ENCODE results near the gene PMEL. TPM values are rescaled to one million over a fixed set of nuclear protein-coding genes. Genes with fewer than 3 reads are reported as not detected.

PMEL gene
- polyA plus RNA-seq, 1 donor (not counting 4 experiments of a cell fraction or from before 2014, with no cell fraction given): 1.3 TPM

- Histone ChIP-seq H2AFZ (ENCODE audit: control insufficient read depth, low read length) (no peak overlapping the region), H3K9me1 (ENCODE audit: control insufficient read depth, extremely low read depth, insufficient read depth, low read length) (no peaks in the 10 kb centered on the region), H3K36me3 (ENCODE audit: control insufficient read depth in 2 of 2, extremely low read depth in 1 of 2, insufficient read depth in 2 of 2, low read length in 2 of 2) (peaks cover 19 to 55% of the 10 kb centered on the region in 2 experiments), H3K9me3 (ENCODE audit: control insufficient read depth, low read depth, low read length) (no peaks in the 10 kb centered on the region), H3K27ac (ENCODE audit: control insufficient read depth, insufficient read depth, low read length) (peak overlapping the region; percentile 97), H3K4me2 (ENCODE audit: control insufficient read depth, extremely low read depth, insufficient read depth, low read depth, low read length) (peak overlapping the region; percentile 94), H3K27me3 (ENCODE audit: control insufficient read depth, extremely low read depth, insufficient read depth, low read length) (no peaks in the 10 kb centered on the region), H3K9ac (ENCODE audit: control insufficient read depth, extremely low read depth, insufficient read depth, low read length) (peak overlapping the region; percentile 56), H3K4me1 (ENCODE audit: control insufficient read depth, extremely low read depth, insufficient read depth, low read length) (peaks cover 74% of the 10 kb centered on the region), H4K20me1 (ENCODE audit: control insufficient read depth, extremely low read depth, insufficient read depth, low read length) (no peaks in the 10 kb centered on the region), H3K4me3 (ENCODE audit: control insufficient read depth in 2 of 3, extremely low read depth in 1 of 3, insufficient read depth in 2 of 3, low read depth in 1 of 3, low read length in 3 of 3) (peak overlapping the region; percentile 2 to 38 (median 34)), H3K79me2 (ENCODE audit: control insufficient read depth, insufficient read depth, low read length) (peaks cover 48% of the 10 kb centered on the region)
- TF ChIP-seq EZH2 (IDR thresholded peaks at IDR 0.05; ENCODE audit: low read length): no peak
- no peak for TF ChIP-seq CTCF (optimal IDR thresholded peaks at IDR 0.05 in 1 of 3, IDR thresholded peaks at IDR 0.05 in 1 of 3, conservative IDR thresholded peaks at IDR 0.05 in 1 of 3; ENCODE audit: extremely low read depth in 1 of 3, insufficient read depth in 2 of 3, low read length in 3 of 3)
- dilution Hi-C loops (cut with MboI; ENCODE audit: extremely low pct_ligation_motif_present, low sequenced_read_pairs): no loop called here
- DNase-seq (ENCODE audit: low read depth, low spot score) (no peak), FAIRE-seq (no peak)
Measured at GRCh38 chr12:55935738-55936151, 30.1 kb downstream of the PMEL start.

DNA sequence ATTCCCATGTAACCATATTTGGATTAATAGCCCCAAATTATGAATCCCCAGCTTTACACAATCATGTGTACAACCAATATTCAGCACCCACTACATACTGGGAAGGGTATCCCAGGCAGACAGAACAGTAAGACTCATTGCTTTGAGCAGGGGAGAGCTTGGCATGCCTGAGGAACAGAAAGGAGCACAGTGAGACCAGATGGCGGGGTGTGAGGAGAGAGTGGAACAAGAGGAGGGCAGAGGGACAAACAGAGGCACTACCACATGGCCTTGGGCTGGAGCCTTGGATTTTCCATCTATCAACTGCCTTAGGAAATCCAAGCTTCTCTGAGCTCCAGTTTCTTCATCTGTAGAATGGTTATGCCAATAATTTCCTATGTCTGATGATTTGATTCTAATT, 31.1 kb downstream of the PMEL start:
- peak overlapping the region; percentile 94 for H3K4me2 ChIP-seq (ENCODE audit: control insufficient read depth, extremely low read depth, insufficient read depth, low read depth, low read length)

More for the DNA sequence above, 31.1 kb downstream of the PMEL start:
- no peaks in the 10 kb centered on the region for H3K9me3 ChIP-seq (ENCODE audit: control insufficient read depth, low read depth, low read length)
- TF ChIP-seq CTCF (optimal IDR thresholded peaks at IDR 0.05 in 1 of 3, IDR thresholded peaks at IDR 0.05 in 1 of 3, conservative IDR thresholded peaks at IDR 0.05 in 1 of 3; ENCODE audit: extremely low read depth in 1 of 3, insufficient read depth in 2 of 3, low read length in 3 of 3): no peak
- TF ChIP-seq EZH2 (IDR thresholded peaks at IDR 0.05; ENCODE audit: low read length): no peak
- peak overlapping the region in 2 of 3 experiments; percentile 4 to 28 for H3K4me3 ChIP-seq (ENCODE audit: control insufficient read depth in 2 of 3, extremely low read depth in 1 of 3, insufficient read depth in 2 of 3, low read depth in 1 of 3, low read length in 3 of 3)
- peaks cover 40% of the 10 kb centered on the region for H3K79me2 ChIP-seq (ENCODE audit: control insufficient read depth, insufficient read depth, low read length)
- peaks cover 72% of the 10 kb centered on the region for H3K4me1 ChIP-seq (ENCODE audit: control insufficient read depth, extremely low read depth, insufficient read depth, low read length)
- dilution Hi-C loops (cut with MboI; ENCODE audit: extremely low pct_ligation_motif_present, low sequenced_read_pairs): no loop called here
- FAIRE-seq: no peak
- no peaks in the 10 kb centered on the region for H3K27me3 ChIP-seq (ENCODE audit: control insufficient read depth, extremely low read depth, insufficient read depth, low read length)
- peaks cover 14 to 45% of the 10 kb centered on the region in 2 experiments for H3K36me3 ChIP-seq (ENCODE audit: control insufficient read depth in 2 of 2, extremely low read depth in 1 of 2, insufficient read depth in 2 of 2, low read length in 2 of 2)
- H3K27ac ChIP-seq (ENCODE audit: control insufficient read depth, insufficient read depth, low read length): peak overlapping the region; percentile 97
- H3K9ac ChIP-seq (ENCODE audit: control insufficient read depth, extremely low read depth, insufficient read depth, low read length): peak overlapping the region; percentile 2
- no peaks in the 10 kb centered on the region for H3K9me1 ChIP-seq (ENCODE audit: control insufficient read depth, extremely low read depth, insufficient read depth, low read length)
- H4K20me1 ChIP-seq (ENCODE audit: control insufficient read depth, extremely low read depth, insufficient read depth, low read length): no peaks in the 10 kb centered on the region
- no peak overlapping the region for H2AFZ ChIP-seq (ENCODE audit: control insufficient read depth, low read length)
- DNase-seq (ENCODE audit: low read depth, low spot score): no peak

Data from keratinocyte (primary cell).